Adrenal gland (tissue), 12 donors: ENCODE data around the gene NLRX1. TPM values are rescaled to one million over a fixed set of nuclear protein-coding genes. Genes with fewer than 3 reads are reported as not detected.

Source experiments
- DNase-seq, 7 donors: peaks; one replicate each; pipeline ENCODE4 v3.0.0-alpha.2; 2019 to 2020
- H3K27ac ChIP-seq, 5 donors: fragments of 200-600 bp; sonication (generic) in 4 of 5; 1 replicate in 3 of 5; 2 replicates in 2 of 5; pipeline versions ENCODE4 v1.5.1 to v1.8.0; 2016 to 2020; ENCODE audit warnings: mild to moderate bottlenecking in 1 of 5
- H3K27me3 ChIP-seq: fragments of 200-600 bp; 2 replicates; pipeline ENCODE4 v1.8.0; 2021
- H3K36me3 ChIP-seq, 2 donors: fragments of 200-600 bp; replicated peaks in 1 of 2; 1 replicate in 1 of 2; 2 replicates in 1 of 2; pipeline versions ENCODE4 v1.5.1 to v1.8.0; 2018 to 2022
- H3K4me1 ChIP-seq, 2 donors: fragments of 200-600 bp; replicated peaks in 1 of 2; 1 replicate in 1 of 2; 2 replicates in 1 of 2; pipeline versions ENCODE4 v1.5.1 to v1.8.0; 2018 to 2021
- H3K4me3 ChIP-seq, 4 donors: fragments of 200-600 bp; sonication (generic) in 3 of 4; one replicate each; pipeline ENCODE4 v1.5.1; 2016 to 2018
- H3K9me3 ChIP-seq, 3 donors: fragments of 200-600 bp; sonication (generic) in 1 of 3; replicated peaks in 1 of 3; 1 replicate in 2 of 3; 2 replicates in 1 of 3; pipeline versions ENCODE4 v1.5.1 to v1.8.0; 2016 to 2021
- POLR2A ChIP-seq, 2 donors: fragments of 450-650 bp; IDR thresholded peaks; one replicate each; pipeline ENCODE4 v1.6.1; 2017; ENCODE audit warnings: antibody characterized with exemption in 2 of 2, mild to moderate bottlenecking in 2 of 2, moderate library complexity in 1 of 2
- WGBS, 4 donors: extraction: QIAGEN DNeasy Blood & Tissue Kit in 2 of 4; methylation state at CpG; one replicate each; pipeline versions ENCODE4 v1.1.5 to v1.1.7; 2013 to 2017; 5-methylcytosine and 5-hydroxymethylcytosine counted together
- intact Hi-C, 2 donors: fragments of 100-400 bp; cut with DNase I; formaldehyde crosslinking; loops; one replicate each; pipeline versions ENCODE4 v1.14.1 to v1.15.0; 2022 to 2023
- polyA plus RNA-seq, 3 donors: library from polyadenylated mRNA; stranded (reverse); fragments of 200-250 nt in 2 of 3; fragments of 350-450 nt in 1 of 3; fragmentation: Illumina TruSeq in 1 of 3; extraction: RNeasy Lipid Tissue Mini Kit (QIAGEN cat#74804) in 1 of 3; gene quantifications; one replicate each; pipeline ENCODE4 v1.2.3, GENCODE V29; 2013 to 2014
- total RNA-seq, 9 donors: library from RNA; depleted of rRNA in 4 of 9; stranded (reverse); fragments of >200 nt in 4 of 9; fragments of 120-200 nt in 1 of 9; fragmentation: NEBNext Ultra II Directional in 1 of 9; extraction: Animal tissue kit (Norgen Biotek cat#: 25700) in 1 of 9; gene quantifications; one replicate each; pipeline versions ENCODE4 v1.1.0 to v1.2.4, GENCODE V29; 2013 to 2023
- TF ChIP-seq, protein P1 (sequence below), 6 experiments: fragments of 450-650 bp in 4 of 6; fragments of 200-600 bp in 2 of 6; sonication (generic) in 1 of 6; IDR thresholded peaks; 1 replicate in 5 of 6; 2 replicates in 1 of 6; pipeline versions ENCODE4 v1.5.1 to v1.8.0; 2016 to 2021; ENCODE audit warnings: antibody characterized with exemption in 6 of 6, mild to moderate bottlenecking in 2 of 6, moderate library complexity in 1 of 6
- donor health status: healthy with polysubstance abuse.
- donor health status: Bipolar disorder and iron deficiency.
- donor health status: DM: yes; HTN: yes; CAD: no.
- donor health status: DM: no; HTN: no; CAD: no.
- donor health status: DM: no; HTN: no; CAD: no.
- donor health status: DM: yes; HTN: yes; CAD: no.

Gene NLRX1
- total and polyA plus RNA-seq, 12 donors = 5.5 to 32.7 (median 20.2) TPM

DNA sequence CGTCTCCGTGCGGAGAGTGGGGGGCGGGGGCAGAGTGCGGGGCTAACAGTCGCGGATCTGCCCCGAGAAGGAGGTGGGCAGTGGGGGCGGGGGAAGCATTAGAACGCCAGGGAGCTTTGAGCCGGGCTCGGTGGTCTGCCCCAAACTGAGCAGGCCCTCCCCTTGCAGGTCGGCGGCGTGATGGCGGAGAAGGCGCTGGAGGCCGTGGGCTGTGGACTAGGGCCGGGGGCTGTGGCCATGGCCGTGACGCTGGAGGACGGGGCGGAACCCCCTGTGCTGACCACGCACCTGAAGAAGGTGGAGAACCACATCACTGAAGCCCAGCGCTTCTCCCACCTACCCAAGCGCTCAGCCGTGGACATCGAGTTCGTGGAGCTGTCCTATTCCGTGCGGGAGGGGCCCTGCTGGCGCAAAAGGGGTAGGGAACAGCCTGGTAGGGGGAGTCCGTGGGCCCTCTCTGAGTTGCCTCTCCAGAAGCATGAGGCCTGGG, 18.7 kb upstream of the NLRX1 start:
- 26 to 47% (median 39%) methylated on average over 15 to 33 of the region's 33 CpGs for WGBS, 4 donors
- intact Hi-C loops = loop anchor here in 1 of 2 donors (10.0 kb wide), 1 partner anchor 45 kb away; no protein-coding TSS in a partner anchor
- Histone ChIP-seq H3K27me3 (no peaks in the 10 kb centered on the region), H3K4me1 (peaks cover 11 to 13% of the 10 kb centered on the region in 2 donors), H3K4me3 (peak overlapping the region in 1 of 4 donors; percentile 60), H3K27ac (no peak overlapping the region), H3K9me3 (no peaks in the 10 kb centered on the region), H3K36me3 (no peaks in the 10 kb centered on the region)
- no peak for DNase-seq
- TF ChIP-seq POLR2A (IDR thresholded peaks at IDR 0.05) = no peak
- TF ChIP-seq, protein P1, sequence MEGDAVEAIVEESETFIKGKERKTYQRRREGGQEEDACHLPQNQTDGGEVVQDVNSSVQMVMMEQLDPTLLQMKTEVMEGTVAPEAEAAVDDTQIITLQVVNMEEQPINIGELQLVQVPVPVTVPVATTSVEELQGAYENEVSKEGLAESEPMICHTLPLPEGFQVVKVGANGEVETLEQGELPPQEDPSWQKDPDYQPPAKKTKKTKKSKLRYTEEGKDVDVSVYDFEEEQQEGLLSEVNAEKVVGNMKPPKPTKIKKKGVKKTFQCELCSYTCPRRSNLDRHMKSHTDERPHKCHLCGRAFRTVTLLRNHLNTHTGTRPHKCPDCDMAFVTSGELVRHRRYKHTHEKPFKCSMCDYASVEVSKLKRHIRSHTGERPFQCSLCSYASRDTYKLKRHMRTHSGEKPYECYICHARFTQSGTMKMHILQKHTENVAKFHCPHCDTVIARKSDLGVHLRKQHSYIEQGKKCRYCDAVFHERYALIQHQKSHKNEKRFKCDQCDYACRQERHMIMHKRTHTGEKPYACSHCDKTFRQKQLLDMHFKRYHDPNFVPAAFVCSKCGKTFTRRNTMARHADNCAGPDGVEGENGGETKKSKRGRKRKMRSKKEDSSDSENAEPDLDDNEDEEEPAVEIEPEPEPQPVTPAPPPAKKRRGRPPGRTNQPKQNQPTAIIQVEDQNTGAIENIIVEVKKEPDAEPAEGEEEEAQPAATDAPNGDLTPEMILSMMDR (IDR thresholded peaks at IDR 0.05) = no peak

GRCh38 chr11:119152043-119152442, 16.5 kb upstream of the NLRX1 start:
- intact Hi-C loops = no loop called here
- DNase-seq = no peak
- H3K9me3 ChIP-seq = no peaks in the 10 kb centered on the region
- no peaks in the 10 kb centered on the region for H3K27me3 ChIP-seq
- WGBS, 4 donors = 74 to 92% (median 76%) methylated on average over 7 to 9 of the region's 9 CpGs
- H3K4me3 ChIP-seq = no peak overlapping the region
- peaks cover 11 to 13% of the 10 kb centered on the region in 2 donors for H3K4me1 ChIP-seq
- H3K27ac ChIP-seq = no peak overlapping the region
- no peaks in the 10 kb centered on the region for H3K36me3 ChIP-seq
- TF ChIP-seq, protein P1 (IDR thresholded peaks at IDR 0.05) = no peak
- TF ChIP-seq POLR2A (IDR thresholded peaks at IDR 0.05) = no peak

- intact Hi-C loops = no loop called here
- WGBS, 4 donors = 81 to 91% (median 87%) methylated on average over 4 of the region's 4 CpGs
- TF ChIP-seq POLR2A (IDR thresholded peaks at IDR 0.05) = no peak
- TF ChIP-seq, protein P1 (IDR thresholded peaks at IDR 0.05) = no peak
Measured at GRCh38 chr11:119152604-119153003, 15.9 kb upstream of the NLRX1 start.

GRCh38 chr11:119153049-119153818, 15.3 kb upstream of the NLRX1 start:
- 74 to 87% (median 80%) methylated on average over 8 to 9 of the region's 9 CpGs for WGBS, 4 donors
- H3K27ac ChIP-seq = no peak overlapping the region
- TF ChIP-seq POLR2A (IDR thresholded peaks at IDR 0.05) = no peak
- no peaks in the 10 kb centered on the region for H3K9me3 ChIP-seq
- peaks cover 11 to 13% of the 10 kb centered on the region in 2 donors for H3K4me1 ChIP-seq
- H3K36me3 ChIP-seq = no peaks in the 10 kb centered on the region
- intact Hi-C loops = no loop called here
- no peak for DNase-seq
- H3K27me3 ChIP-seq = no peaks in the 10 kb centered on the region
- H3K4me3 ChIP-seq = no peak overlapping the region

More at GRCh38 chr11:119152604-119153003, 15.9 kb upstream of the NLRX1 start:
- no peaks in the 10 kb centered on the region for H3K9me3 ChIP-seq
- H3K36me3 ChIP-seq = no peaks in the 10 kb centered on the region
- H3K27me3 ChIP-seq = no peaks in the 10 kb centered on the region
- DNase-seq = no peak
- H3K4me3 ChIP-seq = no peak overlapping the region
- peaks cover 11 to 13% of the 10 kb centered on the region in 2 donors for H3K4me1 ChIP-seq
- no peak overlapping the region for H3K27ac ChIP-seq
